ENCODE measurements around the gene CNTNAP5. TPM values are rescaled to one million over a fixed set of nuclear protein-coding genes. Genes with fewer than 3 reads are reported as not detected.

CNTNAP5 gene
- total RNA-seq, 1 donor from 2014 or later = not detected

DNA sequence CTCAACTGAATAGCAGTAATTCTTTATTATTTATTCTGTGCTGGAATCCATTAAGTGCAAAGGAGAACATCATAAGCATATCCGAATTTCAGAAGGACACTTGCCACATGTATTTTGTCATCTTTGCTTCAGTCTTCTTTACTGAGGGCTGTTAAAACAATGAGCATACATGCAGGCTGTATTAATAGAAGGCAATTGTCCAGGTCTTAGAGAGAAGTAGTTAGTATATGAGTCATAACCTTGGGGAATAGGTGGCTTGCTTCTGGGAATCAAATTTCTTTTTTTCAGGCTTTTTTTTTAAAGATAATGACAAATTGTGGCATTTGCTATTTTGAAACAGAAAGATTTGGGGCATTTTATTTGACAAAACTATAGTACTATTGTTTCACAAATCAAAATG, 773.5 kb downstream of the CNTNAP5 start:
- no peak overlapping the region for H3K4me3 ChIP-seq
- H3K27me3 ChIP-seq (ENCODE audit: low read depth) = peaks cover 4% of the 10 kb centered on the region
- TF ChIP-seq, protein P1, sequence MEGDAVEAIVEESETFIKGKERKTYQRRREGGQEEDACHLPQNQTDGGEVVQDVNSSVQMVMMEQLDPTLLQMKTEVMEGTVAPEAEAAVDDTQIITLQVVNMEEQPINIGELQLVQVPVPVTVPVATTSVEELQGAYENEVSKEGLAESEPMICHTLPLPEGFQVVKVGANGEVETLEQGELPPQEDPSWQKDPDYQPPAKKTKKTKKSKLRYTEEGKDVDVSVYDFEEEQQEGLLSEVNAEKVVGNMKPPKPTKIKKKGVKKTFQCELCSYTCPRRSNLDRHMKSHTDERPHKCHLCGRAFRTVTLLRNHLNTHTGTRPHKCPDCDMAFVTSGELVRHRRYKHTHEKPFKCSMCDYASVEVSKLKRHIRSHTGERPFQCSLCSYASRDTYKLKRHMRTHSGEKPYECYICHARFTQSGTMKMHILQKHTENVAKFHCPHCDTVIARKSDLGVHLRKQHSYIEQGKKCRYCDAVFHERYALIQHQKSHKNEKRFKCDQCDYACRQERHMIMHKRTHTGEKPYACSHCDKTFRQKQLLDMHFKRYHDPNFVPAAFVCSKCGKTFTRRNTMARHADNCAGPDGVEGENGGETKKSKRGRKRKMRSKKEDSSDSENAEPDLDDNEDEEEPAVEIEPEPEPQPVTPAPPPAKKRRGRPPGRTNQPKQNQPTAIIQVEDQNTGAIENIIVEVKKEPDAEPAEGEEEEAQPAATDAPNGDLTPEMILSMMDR (IDR thresholded peaks at IDR 0.05; ENCODE audit: borderline replicate concordance) = no peak
- H3K9me3 ChIP-seq (replicated peaks) = no peaks in the 10 kb centered on the region
- no peak overlapping the region for H3K27ac ChIP-seq (replicated peaks)
- no peaks in the 10 kb centered on the region for H3K36me3 ChIP-seq
- intact Hi-C loops (cut with micrococcal nuclease) = no loop called here
- H3K4me1 ChIP-seq = no peaks in the 10 kb centered on the region
- DNase-seq = no peak

DNA sequence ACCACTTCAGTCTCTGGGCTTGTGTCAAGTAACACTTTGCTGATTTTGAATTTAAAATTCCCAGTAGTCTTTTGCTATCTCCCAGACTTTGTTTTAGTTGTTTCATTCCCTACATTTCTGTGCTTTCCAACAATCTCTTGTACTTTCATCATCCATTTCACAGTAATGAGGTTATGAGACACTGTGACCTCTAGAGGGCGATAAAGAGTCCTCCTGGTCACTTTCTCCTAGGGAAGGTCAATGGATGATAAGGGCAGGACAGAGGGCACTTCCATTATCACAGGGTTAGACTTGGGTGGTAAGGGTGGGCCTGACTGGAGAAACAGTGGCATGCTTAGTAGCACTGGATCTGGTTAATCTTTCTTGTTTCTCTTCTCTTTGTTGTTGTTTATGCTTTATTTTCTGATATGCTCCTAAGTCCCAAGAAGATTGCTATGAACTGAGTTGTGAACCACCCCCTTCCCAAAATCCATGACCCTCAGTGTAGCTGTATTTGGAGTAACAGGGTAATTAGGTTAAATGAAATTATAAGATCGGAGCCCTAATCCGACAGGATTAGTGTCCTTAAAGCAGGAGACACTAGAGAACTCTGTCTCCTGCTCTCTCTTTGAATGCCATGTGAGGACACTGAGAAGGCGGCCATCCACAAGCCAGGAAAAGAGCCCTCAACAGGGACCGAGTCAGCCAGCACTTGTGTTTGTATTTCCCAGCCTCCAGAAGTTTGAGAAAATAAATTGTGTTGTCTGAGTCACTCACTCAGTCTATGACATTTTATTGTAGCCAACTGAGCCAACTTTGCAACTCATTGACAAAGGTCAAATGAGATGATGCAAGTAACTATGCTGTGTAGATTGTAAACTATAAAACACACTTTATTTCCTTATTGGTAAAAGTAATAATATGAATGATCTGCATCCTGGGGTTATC, 779.2 kb downstream of the CNTNAP5 start:
- no peaks in the 10 kb centered on the region for H3K4me1 ChIP-seq
- intact Hi-C loops (cut with micrococcal nuclease) = no loop called here
- H3K27ac ChIP-seq (replicated peaks) = no peak overlapping the region
- H3K27me3 ChIP-seq (ENCODE audit: low read depth) = no peaks in the 10 kb centered on the region
- TF ChIP-seq, protein P1 (IDR thresholded peaks at IDR 0.05; ENCODE audit: borderline replicate concordance) = peak; percentile 61
- no peak for DNase-seq
- H3K4me3 ChIP-seq = no peak overlapping the region
- no peaks in the 10 kb centered on the region for H3K36me3 ChIP-seq
- no peaks in the 10 kb centered on the region for H3K9me3 ChIP-seq (replicated peaks)

DNA sequence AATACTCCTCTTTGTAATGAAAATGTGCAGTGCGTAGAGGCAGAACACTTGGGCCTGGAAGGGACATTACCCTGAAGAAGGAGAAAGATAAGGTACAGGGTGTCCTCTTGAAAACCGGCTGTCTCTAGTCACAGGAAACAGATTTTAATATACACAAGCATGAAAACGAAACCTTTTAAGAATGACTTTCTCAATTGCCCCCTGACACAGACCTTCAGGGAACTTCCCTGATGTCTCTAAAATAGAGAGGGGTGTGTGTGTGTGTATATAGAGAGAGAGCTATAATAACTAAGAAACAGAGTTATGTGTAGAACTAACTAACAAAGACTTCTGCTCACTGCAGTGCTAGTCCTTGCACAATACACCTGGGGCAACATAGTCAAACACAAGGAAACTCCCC, 780.0 kb downstream of the CNTNAP5 start:
- Histone ChIP-seq H3K4me3 (no peak overlapping the region), H3K27ac (replicated peaks) (no peak overlapping the region), H3K36me3 (no peaks in the 10 kb centered on the region), H3K9me3 (replicated peaks) (no peaks in the 10 kb centered on the region), H3K27me3 (ENCODE audit: low read depth) (no peaks in the 10 kb centered on the region), H3K4me1 (no peaks in the 10 kb centered on the region)
- TF ChIP-seq, protein P1 (IDR thresholded peaks at IDR 0.05; ENCODE audit: borderline replicate concordance) = no peak
- intact Hi-C loops (cut with micrococcal nuclease) = no loop called here
- DNase-seq = no peak

DNA sequence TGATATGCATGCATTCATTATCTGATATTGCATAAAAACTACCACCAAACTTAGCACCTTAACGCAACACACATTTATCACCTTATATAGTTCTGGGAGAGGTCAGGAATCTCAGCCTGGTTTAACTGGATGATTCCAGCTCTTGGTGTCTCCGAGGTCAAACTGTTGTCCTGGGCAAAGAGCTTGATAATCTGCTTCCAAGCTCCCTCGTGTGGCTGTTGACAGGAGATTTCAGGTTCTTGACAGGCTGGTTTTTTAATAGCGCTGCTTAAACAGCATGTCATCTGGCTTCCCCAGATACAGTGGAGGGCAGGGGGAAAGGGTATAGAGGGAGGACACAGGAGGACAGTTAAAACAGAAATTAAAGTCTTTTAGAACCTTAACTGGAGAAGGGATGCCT, 785.0 kb downstream of the CNTNAP5 start:
- Histone ChIP-seq H3K27me3 (ENCODE audit: low read depth) (no peaks in the 10 kb centered on the region), H3K36me3 (no peaks in the 10 kb centered on the region), H3K4me3 (no peak overlapping the region), H3K9me3 (replicated peaks) (no peaks in the 10 kb centered on the region), H3K4me1 (no peaks in the 10 kb centered on the region), H3K27ac (replicated peaks) (no peak overlapping the region)
- TF ChIP-seq, protein P1 (IDR thresholded peaks at IDR 0.05; ENCODE audit: borderline replicate concordance) = peak; percentile 58
- intact Hi-C loops (cut with micrococcal nuclease) = no loop called here
- peak; percentile 14 for DNase-seq

DNA sequence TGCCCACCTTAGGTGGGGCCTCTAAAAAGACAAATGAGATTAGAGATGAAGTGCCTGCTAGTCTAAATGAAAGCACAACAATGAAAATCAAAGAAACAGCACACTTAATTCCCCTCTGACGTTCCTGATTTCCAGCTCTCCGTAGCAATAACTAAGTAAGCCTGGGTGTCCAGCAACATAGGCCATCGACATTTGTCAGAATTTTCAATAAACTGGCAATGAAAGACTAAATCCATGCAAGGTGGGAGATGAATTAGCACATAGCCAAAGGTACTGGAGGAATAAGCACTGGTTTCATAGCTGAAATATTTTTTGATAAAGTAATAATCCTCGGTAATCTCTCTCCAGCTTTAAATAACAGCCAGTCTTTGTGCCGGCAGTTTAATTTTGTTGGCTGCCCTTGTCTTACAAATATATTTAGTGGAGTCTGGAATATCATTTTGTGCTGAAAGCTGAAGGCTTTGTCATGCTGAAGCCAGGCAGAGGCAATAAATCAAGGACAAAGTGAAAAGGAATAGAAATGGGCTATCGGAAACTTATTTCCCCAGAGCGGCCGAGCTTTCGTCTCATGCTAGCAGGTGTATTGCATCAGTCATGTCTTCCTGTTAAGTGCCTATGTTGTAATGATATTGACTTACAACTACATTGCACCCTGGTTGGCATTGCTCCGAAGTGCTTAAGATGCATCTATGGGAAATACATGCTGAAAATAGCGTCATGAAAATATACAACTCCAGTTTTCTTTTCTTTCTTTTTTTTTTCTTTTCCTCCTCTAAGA, 790.1 kb downstream of the CNTNAP5 start:
- intact Hi-C loops (cut with micrococcal nuclease) = no loop called here
- no peaks in the 10 kb centered on the region for H3K36me3 ChIP-seq
- H3K4me1 ChIP-seq = no peaks in the 10 kb centered on the region
- peaks cover 4% of the 10 kb centered on the region for H3K9me3 ChIP-seq (replicated peaks)
- H3K27me3 ChIP-seq (ENCODE audit: low read depth) = no peaks in the 10 kb centered on the region
- no peak overlapping the region for H3K4me3 ChIP-seq
- H3K27ac ChIP-seq (replicated peaks) = no peak overlapping the region
- DNase-seq = no peak
- TF ChIP-seq, protein P1 (IDR thresholded peaks at IDR 0.05; ENCODE audit: borderline replicate concordance) = no peak
